Neuronal stem cell (in vitro differentiated cells): ENCODE results near the gene NUP93.
"Not testable (repeated sequence)": the region's sequence is repeated elsewhere in the genome, so short reads cannot be mapped to it uniquely, and the experiment has no call there.

Experiments used
- DNase-seq: peaks from one replicate; pipeline ENCODE4 v3.0.0-alpha.2; 2013; ENCODE audit warnings: low spot score
- H2AFZ ChIP-seq: one replicate; pipeline ENCODE4 v1.6.1; 2013; ENCODE audit warnings: mild to moderate bottlenecking, low read length, inconsistent platforms
- H2AK5ac ChIP-seq: 2 replicates; pipeline ENCODE4 v1.6.1; 2013; ENCODE audit warnings: low read depth, mild to moderate bottlenecking, inconsistent platforms, low read length, moderate library complexity, mixed read lengths
- H2BK120ac ChIP-seq: 2 replicates; pipeline ENCODE4 v1.6.1; 2013; ENCODE audit warnings: low read depth, mild to moderate bottlenecking, inconsistent platforms, low read length, moderate library complexity, mixed read lengths
- H2BK12ac ChIP-seq: one replicate; pipeline ENCODE4 v1.6.1; 2013; ENCODE audit warnings: low read length, inconsistent platforms
- H2BK15ac ChIP-seq: 2 replicates; pipeline ENCODE4 v1.6.1; 2013; ENCODE audit warnings: mild to moderate bottlenecking, low read length, inconsistent platforms, mixed read lengths
- H2BK5ac ChIP-seq: one replicate; pipeline ENCODE4 v1.6.1; 2013; ENCODE audit warnings: inconsistent platforms, mild to moderate bottlenecking, low read length, moderate library complexity
- H3K14ac ChIP-seq: one replicate; pipeline ENCODE4 v1.6.1; 2013; ENCODE audit warnings: low read length, inconsistent platforms
- H3K18ac ChIP-seq: 2 replicates; pipeline ENCODE4 v1.6.1; 2013; ENCODE audit warnings: low read length, inconsistent platforms
- H3K23ac ChIP-seq: 2 replicates; pipeline ENCODE4 v1.6.1; 2013; ENCODE audit warnings: low read depth, mild to moderate bottlenecking, mixed read lengths, low read length, inconsistent platforms; ENCODE audit not compliant: poor library complexity
- H3K27ac ChIP-seq: replicated peaks from 3 replicates; pipeline ENCODE4 v1.5.1; 2013; ENCODE audit warnings: low read length, inconsistent platforms
- H3K27me3 ChIP-seq, 3 experiments: 2 replicates each; pipeline ENCODE4 v1.6.1; 2013; ENCODE audit warnings: low read length in 3 of 3, mild to moderate bottlenecking in 2 of 3, inconsistent platforms in 1 of 3, low read depth in 1 of 3, mixed read lengths in 1 of 3, moderate library complexity in 1 of 3; ENCODE audit not compliant: control insufficient read depth in 3 of 3, insufficient read depth in 3 of 3
- H3K36me3 ChIP-seq, 2 donors: replicated peaks in 1 of 2; 2 replicates each; pipeline ENCODE4 v1.6.1; 2013; ENCODE audit warnings: low read length in 2 of 2; ENCODE audit not compliant: control insufficient read depth in 2 of 2, insufficient read depth in 2 of 2
- H3K4ac ChIP-seq: 2 replicates; pipeline ENCODE4 v1.6.1; 2013; ENCODE audit warnings: inconsistent platforms, mild to moderate bottlenecking, low read length, moderate library complexity
- H3K4me1 ChIP-seq, 2 donors: 1 replicate in 1 of 2; 2 replicates in 1 of 2; pipeline ENCODE4 v1.6.1; 2013; ENCODE audit warnings: low read length in 2 of 2, low read depth in 1 of 2; ENCODE audit not compliant: control insufficient read depth in 2 of 2, insufficient read depth in 1 of 2
- H3K4me2 ChIP-seq: one replicate; pipeline ENCODE4 v1.6.1; 2013; ENCODE audit warnings: mild to moderate bottlenecking, low read length, inconsistent platforms; ENCODE audit not compliant: insufficient read depth, poor library complexity, severe bottlenecking
- H3K4me3 ChIP-seq, 2 donors: 2 replicates each; pipeline ENCODE4 v1.5.1; 2013; ENCODE audit warnings: low read length in 2 of 2, mild to moderate bottlenecking in 2 of 2, inconsistent platforms in 1 of 2, moderate library complexity in 1 of 2
- H3K79me1 ChIP-seq: one replicate; pipeline ENCODE4 v1.6.1; 2013; ENCODE audit warnings: low read depth, mild to moderate bottlenecking, inconsistent platforms, low read length, moderate library complexity
- H3K9ac ChIP-seq: one replicate; pipeline ENCODE4 v1.6.1; 2013; ENCODE audit warnings: mild to moderate bottlenecking, low read depth, low read length, inconsistent platforms; ENCODE audit not compliant: poor library complexity
- H3K9me3 ChIP-seq, 2 donors: replicated peaks in 1 of 2; 2 replicates each; pipeline versions ENCODE3 to v1.6.1; 2013; ENCODE audit warnings: low read length in 2 of 2, mild to moderate bottlenecking in 2 of 2, inconsistent platforms in 1 of 2, low read depth in 1 of 2, mixed read lengths in 1 of 2, moderate library complexity in 1 of 2; ENCODE audit not compliant: control insufficient read depth in 2 of 2, insufficient read depth in 1 of 2
- H4K8ac ChIP-seq: one replicate; pipeline ENCODE4 v1.6.1; 2013; ENCODE audit warnings: low read depth, mild to moderate bottlenecking, inconsistent platforms, low read length, moderate library complexity
- H4K91ac ChIP-seq: one replicate; pipeline ENCODE4 v1.6.1; 2013; ENCODE audit warnings: low read length, low read depth, mild to moderate bottlenecking, inconsistent platforms; ENCODE audit not compliant: poor library complexity
- WGBS, 2 donors: extraction: QIAGEN DNeasy Blood & Tissue Kit; methylation state at CpG; one replicate each; pipeline ENCODE4 v1.1.7; 2013; ENCODE audit warnings: missing lambda C conversion rate in 2 of 2, mixed read lengths in 1 of 2; ENCODE audit not compliant: insufficient read length in 2 of 2, insufficient replicate concordance in 1 of 2; ENCODE audit errors: extremely low coverage in 2 of 2; 5-methylcytosine and 5-hydroxymethylcytosine counted together

The NUP93 gene

DNA sequence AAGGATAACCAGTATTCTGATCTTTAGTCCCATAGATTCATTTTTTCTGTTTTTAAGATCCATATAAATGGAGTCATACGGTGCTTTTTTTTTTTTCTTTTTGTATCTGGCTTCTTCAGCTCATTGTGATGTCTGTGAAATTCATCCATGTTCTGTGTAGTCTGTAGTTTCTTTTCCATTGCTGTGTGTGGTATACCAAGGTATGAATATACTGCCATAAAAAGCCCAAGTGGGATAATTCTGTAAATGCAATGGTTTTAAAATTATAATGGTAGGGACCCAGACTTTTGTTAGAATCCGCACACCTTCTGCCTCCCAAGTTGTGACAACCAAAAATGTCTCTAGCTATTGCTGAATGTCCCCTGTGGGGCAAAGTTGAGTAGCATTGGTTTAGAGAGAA is 7.6 kb downstream of the NUP93 start:
- Histone ChIP-seq H3K27me3 (no peaks in the 10 kb centered on the region), H3K4me1 (no peaks in the 10 kb centered on the region), H3K23ac (no peak overlapping the region), H3K9me3 (peaks cover 0 to 2% of the 10 kb centered on the region in 2 donors), H3K4me3 (no peak overlapping the region), H3K27ac (no peak overlapping the region), H2BK120ac (no peak overlapping the region), H3K18ac (no peak overlapping the region), H4K8ac (no peak overlapping the region), H2BK15ac (no peak overlapping the region), H3K36me3 (peaks cover 2 to 3% of the 10 kb centered on the region in 2 donors), H3K14ac (no peak overlapping the region), H2BK12ac (no peak overlapping the region), H2AFZ (no peak overlapping the region), H3K4ac (no peak overlapping the region), H2AK5ac (no peak overlapping the region), H3K4me2 (no peak overlapping the region), H4K91ac (no peak overlapping the region), H3K9ac (no peak overlapping the region), H3K79me1 (peaks cover 2% of the 10 kb centered on the region), H2BK5ac (no peak overlapping the region)
- no peak for DNase-seq
- no CpG with 5 or more reads among the region's 2 CpGs for WGBS, 2 donors

GRCh38 chr16:56738221-56738620 is 8.3 kb downstream of the NUP93 start:
- H3K4ac ChIP-seq: no peak overlapping the region
- H2BK120ac ChIP-seq: no peak overlapping the region
- H3K4me3 ChIP-seq: no peak overlapping the region
- H3K79me1 ChIP-seq: peaks cover 2% of the 10 kb centered on the region
- H3K23ac ChIP-seq: no peak overlapping the region
- no peak overlapping the region for H2BK15ac ChIP-seq
- peaks cover 0 to 2% of the 10 kb centered on the region in 2 donors for H3K9me3 ChIP-seq
- H2BK12ac ChIP-seq: no peak overlapping the region
- no peak overlapping the region for H3K14ac ChIP-seq
- H3K36me3 ChIP-seq: peaks cover 2 to 3% of the 10 kb centered on the region in 2 donors
- H3K27ac ChIP-seq: no peak overlapping the region
- no peak overlapping the region for H4K91ac ChIP-seq
- no peak overlapping the region for H2BK5ac ChIP-seq
- no peaks in the 10 kb centered on the region for H3K4me1 ChIP-seq
- DNase-seq: no peak
- no peak overlapping the region for H3K4me2 ChIP-seq
- H3K27me3 ChIP-seq: no peaks in the 10 kb centered on the region
- H2AK5ac ChIP-seq: no peak overlapping the region
- H4K8ac ChIP-seq: no peak overlapping the region
- H2AFZ ChIP-seq: no peak overlapping the region
- no CpG with 5 or more reads among the region's 1 CpG for WGBS, 2 donors
- H3K18ac ChIP-seq: no peak overlapping the region
- no peak overlapping the region for H3K9ac ChIP-seq

DNA sequence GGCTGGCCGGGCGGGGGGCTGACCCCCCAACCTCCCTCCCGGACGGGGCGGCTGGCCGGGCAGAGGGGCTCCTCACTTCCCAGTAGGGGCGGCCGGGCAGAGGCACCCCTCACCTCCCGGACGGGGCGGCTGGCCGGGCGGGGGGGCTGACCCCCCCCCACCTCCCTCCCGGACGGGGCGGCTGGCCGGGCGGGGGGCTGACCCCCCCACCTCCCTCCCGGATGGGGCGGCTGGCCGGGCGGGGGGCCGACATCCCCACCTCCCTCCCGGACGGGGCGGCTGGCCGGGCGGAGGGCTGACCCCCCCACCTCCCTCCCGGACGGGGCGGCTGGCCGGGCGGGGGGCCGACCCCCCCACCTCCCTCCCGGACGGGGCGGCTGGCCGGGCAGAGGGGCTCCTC is 9.4 kb downstream of the NUP93 start:
- not testable (repeated sequence) for H3K27ac ChIP-seq, H3K4ac ChIP-seq, H2BK12ac ChIP-seq, H3K9ac ChIP-seq, H4K91ac ChIP-seq, H2BK120ac ChIP-seq, H2BK5ac ChIP-seq, H3K79me1 ChIP-seq, H3K18ac ChIP-seq, H2BK15ac ChIP-seq, DNase-seq, H4K8ac ChIP-seq, H3K4me3 ChIP-seq, H2AFZ ChIP-seq, H3K4me2 ChIP-seq, H3K23ac ChIP-seq, H3K36me3 ChIP-seq, H3K14ac ChIP-seq, H3K27me3 ChIP-seq, H2AK5ac ChIP-seq, H3K9me3 ChIP-seq, H3K4me1 ChIP-seq
- WGBS, 2 donors: no CpG with 5 or more reads among the region's 38 CpGs

DNA sequence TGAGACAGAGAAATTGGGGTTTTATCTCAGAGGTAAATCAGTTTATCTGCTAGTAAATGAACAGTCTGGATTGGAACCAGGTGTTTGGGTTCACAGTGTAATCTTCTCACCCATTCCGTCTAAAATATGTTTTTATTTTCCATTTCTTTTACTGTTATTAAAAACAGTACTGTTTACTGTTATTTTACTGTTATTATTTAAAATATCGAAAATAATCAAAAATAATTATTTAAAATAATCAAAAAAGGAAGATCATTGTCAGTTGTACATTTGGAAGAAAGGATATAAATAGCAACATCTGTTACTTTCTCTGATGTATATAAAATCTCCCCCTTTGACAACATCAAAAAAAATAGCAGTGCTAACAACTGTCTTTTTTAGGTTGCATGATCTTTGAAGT is 11.5 kb downstream of the NUP93 start:
- H4K8ac ChIP-seq: no peak overlapping the region
- peaks cover 0 to 3% of the 10 kb centered on the region in 2 donors for H3K4me1 ChIP-seq
- no peak overlapping the region for H2BK5ac ChIP-seq
- H3K14ac ChIP-seq: no peak overlapping the region
- H3K23ac ChIP-seq: no peak overlapping the region
- H3K36me3 ChIP-seq: peaks cover 2% of the 10 kb centered on the region in 2 donors
- H3K4ac ChIP-seq: no peak overlapping the region
- no peak overlapping the region for H4K91ac ChIP-seq
- H2BK120ac ChIP-seq: no peak overlapping the region
- no peak overlapping the region for H3K4me2 ChIP-seq
- H2AFZ ChIP-seq: no peak overlapping the region
- no peak for DNase-seq
- no peaks in the 10 kb centered on the region for H3K27me3 ChIP-seq
- peaks cover 0 to 2% of the 10 kb centered on the region in 2 donors for H3K9me3 ChIP-seq
- no peak overlapping the region for H3K18ac ChIP-seq
- H2AK5ac ChIP-seq: no peak overlapping the region
- WGBS, 2 donors: no CpG with 5 or more reads among the region's 2 CpGs
- no peak overlapping the region for H3K4me3 ChIP-seq
- H3K9ac ChIP-seq: no peak overlapping the region
- H2BK15ac ChIP-seq: no peak overlapping the region
- no peak overlapping the region for H3K27ac ChIP-seq
- H3K79me1 ChIP-seq: peaks cover 2% of the 10 kb centered on the region
- no peak overlapping the region for H2BK12ac ChIP-seq
